Measurements from ENCODE around the gene ZBTB14.

The ZBTB14 gene, protein sequence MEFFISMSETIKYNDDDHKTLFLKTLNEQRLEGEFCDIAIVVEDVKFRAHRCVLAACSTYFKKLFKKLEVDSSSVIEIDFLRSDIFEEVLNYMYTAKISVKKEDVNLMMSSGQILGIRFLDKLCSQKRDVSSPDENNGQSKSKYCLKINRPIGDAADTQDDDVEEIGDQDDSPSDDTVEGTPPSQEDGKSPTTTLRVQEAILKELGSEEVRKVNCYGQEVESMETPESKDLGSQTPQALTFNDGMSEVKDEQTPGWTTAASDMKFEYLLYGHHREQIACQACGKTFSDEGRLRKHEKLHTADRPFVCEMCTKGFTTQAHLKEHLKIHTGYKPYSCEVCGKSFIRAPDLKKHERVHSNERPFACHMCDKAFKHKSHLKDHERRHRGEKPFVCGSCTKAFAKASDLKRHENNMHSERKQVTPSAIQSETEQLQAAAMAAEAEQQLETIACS

DNA sequence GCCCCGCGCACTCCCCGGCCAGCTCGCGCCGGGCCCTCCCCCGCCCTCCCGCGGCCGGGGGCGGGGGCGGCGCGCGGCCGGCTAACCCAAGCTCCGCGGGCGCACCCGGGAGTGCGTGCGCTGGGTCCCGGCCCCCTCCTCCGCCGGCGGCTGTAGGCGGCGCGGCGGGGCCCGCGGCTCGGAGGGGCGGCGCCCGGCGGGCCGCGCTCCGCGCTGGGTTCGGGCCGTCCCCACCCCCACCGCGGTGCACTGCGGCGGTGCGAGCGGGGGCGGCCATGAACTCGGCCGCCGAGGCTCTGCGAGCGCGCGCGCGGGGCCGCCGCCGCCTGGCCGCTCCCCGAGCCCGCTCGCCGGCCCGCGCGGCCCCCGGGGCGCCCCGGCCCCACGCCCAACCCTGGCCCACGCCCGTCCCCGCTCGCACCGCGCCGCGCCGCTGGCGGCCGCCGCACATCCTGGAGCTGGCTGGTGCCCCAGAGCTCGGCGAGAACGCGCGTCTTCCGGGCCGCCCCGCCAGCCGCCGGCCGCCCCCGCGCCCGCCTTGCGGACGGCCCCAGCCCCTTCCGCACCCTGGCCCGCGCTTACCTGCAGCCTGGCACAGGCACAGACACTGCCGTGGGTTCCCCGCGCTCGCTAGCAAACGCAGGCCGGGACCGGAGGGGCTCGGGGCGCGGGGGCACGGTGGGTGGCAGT lies at the start of gene ZBTB14:
ZBTB14 (minus strand) TSS at position 496 of the 690 bp plus-strand sequence. CDS start 2,480 bp downstream, outside the sequence.
- DNase-seq = peak; percentile 13

DNA sequence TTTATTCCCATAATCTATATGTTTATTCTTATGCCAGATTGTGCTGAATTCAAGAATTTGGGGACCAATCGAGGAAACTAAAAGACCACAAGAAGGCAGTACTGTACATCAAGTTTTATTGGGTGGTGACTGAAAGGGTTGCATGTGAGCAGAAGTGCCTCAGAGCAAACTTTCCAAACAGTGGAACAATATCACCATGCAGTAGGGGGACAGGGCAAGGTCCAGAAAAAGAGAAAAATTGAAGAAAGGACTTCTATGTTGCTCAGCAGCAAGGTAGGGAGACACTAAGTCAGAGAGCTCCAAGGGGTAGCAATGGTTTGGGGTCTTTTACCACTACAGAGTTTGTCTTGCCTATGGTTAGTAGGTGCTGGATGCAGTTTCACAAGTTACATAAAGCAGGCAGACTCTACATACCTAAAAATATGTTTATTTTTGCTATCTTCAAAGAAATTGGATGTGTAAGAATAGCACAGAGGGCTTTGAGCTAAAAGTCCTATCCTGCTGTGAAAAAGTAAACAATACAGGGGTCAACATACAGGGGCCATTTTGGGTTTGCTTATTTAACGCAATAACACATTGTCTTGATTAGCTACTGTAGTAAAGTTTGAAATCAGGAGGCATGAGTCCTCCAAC lies 43.8 kb upstream of the ZBTB14 start:
- no peak for DNase-seq

DNA sequence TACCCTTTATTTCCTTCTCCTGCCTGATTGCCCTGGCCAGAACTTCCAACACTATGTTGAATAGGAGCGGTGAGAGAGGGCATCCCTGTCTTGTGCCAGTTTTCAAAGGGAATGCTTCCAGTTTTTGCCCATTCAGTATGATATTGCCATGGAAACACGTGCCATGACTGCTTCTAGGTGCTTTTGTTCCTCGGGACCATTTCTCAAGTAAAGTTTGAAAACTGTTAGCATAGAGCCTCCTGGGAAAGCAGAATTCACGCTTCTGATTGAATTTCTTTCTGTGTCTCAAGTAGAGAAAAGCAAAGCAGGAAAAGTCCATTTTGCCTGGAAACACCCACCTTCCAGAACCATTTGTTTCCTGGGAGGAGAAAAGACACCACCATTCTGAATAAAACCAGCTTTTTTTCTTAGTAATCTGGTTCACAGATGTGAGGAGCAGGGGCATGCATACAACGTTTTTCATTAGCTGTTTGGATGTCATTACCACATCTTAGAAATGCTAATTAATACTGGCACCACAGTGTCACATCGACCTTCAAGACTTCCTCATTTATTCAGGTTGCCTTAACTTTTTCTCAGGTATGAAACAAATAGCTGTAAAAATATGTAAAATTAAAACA lies 39.0 kb upstream of the ZBTB14 start:
- no peak for DNase-seq

DNA sequence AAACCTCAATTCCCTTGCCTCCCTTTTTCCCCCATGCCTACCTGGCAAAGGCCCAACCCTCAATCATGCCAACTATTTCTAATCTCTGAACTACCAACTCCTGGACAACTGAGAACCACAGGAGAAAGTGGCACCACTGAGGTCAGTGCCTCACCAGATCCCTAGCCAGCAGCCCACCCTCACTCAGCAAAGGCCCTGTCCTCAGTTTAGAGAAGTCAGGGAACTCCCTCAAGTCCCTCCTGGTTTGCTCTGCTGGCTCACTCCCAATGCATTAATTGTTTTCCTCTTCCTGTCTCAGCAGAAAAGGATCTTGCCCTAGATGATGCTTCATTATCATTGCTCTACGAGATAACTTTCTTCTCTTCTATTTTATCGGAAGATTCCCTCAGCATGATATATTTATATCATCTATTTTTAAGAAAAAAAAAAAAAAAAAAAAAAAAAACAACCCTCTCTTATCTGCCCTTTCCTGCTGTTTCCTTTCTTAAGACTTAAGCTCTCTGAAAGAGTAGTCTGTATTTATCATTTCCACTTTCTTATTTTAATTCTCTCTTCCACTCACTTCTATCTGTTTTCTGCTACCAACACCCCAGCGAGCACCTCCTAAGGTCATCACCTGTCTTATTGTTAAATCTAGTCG lies 22.7 kb upstream of the ZBTB14 start:
- no peak for DNase-seq

DNA sequence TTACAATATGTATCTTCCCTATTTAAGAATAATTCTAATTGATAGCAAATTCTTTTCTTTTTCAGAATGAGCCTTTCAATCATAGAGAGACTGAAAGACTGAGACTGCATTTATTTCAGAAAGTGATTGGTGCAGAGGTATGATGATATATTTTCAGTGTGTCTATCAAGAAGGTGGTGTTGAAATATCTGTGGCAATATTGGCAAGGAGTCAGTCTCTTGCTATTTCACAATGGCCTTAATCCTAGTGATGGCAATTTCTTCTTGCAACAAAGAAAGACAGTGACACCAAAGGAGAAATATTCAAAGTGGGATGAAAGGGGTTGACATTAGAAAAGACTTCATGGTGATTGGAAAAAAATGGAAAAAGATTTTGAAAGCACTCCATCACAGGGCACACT lies 21.7 kb upstream of the ZBTB14 start:
- no peak for DNase-seq

DNA sequence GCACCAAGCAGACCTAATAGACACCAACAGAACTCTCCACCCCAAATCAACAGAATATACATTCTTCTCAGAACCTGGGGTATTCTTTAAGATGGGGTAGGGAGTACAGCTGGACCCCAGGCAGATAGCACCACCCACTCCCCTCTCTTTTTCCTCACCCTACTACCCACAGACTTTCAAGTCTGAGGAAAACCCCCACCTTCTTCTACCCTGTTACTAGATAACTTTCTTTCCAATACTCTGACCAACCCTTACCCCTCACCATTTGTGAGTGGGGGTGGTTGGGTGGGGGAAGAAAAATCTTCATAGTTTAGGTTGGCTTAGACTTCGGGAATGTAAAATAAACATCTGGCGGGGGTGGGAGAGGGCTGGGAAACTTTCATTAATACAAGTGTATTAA lies 20.3 kb upstream of the ZBTB14 start:
- DNase-seq = no peak

DNA sequence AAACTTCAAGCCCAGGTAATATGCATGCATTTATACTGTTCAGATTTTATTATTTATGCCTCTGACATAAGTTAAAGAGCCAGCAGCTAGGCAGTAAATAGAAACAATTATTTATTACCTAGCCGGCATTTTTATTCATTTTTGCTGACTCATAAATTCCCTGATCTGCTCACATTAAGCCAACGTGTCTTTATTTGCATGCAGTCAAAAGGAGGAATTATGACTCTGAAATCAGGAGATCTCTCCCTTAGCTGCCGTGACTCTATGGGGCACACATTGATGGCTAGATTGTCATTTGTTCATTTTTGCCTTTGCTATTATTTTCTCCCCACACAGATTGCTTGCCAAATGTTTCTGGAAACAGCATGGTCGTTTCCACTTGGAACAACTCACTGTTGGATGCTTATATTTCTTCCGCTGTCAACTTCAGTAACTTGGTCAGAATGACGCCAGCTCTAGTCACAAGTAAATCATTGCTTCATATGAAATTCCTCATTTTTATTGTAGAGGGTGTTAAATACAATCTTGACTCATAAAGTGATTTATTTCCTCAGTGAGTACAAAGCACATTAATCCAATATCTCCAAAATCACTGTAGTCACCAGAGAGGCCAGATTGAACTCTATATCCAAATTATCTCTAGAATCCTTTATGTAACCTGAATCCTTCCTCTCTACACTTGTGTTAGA lies 15.9 kb upstream of the ZBTB14 start:
- DNase-seq = no peak

DNA sequence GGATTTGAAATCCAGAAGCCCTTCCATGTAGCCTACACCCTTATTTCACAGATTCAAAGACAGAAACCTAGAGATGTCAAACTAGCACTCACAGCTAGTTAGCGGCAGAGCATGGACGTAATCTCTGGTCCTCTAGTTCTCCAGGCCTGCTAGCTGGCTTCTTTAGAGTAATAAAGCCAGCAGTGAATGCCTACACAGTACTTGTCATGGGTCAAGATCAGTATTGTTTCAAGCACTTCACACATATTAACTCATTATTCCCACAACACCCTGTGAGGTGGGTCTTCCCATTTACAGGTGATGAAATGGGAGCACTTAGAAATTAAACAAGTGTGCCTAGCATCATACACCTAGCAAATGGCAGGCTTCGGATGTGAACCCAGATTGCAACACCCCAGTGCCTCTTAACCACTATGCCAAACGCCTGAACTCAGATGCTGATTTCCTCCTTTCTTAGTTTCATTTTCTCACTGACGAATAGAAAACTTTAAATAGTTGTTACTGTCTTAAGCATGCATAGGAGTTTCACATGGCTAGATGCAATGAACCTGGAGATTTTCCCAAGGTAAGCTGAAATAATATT lies 14.5 kb upstream of the ZBTB14 start:
- no peak for DNase-seq

DNA sequence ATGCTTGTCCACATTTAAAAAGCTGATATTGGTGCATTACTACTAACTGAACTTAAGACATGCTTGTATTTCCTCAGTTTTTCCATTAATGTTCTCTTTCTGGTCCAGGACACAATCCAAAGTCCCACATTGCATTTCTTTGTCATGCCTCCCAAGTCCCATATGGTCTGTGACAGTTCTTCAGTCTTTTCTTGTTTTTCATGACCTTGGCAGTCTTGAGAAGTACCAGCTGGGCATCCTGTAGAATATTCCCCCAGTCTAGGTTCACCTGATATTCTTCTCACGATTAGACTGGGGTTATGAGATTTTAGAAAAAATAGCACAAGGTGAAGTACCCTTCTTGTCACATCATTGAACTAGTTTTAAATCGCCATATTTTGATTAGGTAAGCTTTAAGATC lies 10.3 kb upstream of the ZBTB14 start:
- no peak for DNase-seq

DNA sequence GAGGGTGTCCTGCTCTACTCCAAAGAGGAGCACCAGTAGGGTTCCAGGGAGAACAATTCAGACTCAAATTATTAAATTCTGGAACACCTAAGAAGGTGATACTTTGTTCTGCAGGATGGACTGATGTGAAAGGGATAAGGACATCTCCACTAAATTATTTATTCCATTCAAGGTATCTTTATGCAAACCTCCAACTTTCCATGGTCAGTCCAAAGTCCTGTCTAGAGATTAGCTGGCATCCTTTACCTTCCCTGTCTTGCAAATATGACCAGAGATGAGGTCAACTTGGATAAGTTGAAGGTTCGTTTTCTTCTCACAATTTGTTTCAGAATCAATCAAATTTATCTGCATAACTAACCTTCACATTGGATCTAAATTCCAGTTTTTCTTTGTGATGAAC lies 8.7 kb upstream of the ZBTB14 start:
- no peak for DNase-seq

DNA sequence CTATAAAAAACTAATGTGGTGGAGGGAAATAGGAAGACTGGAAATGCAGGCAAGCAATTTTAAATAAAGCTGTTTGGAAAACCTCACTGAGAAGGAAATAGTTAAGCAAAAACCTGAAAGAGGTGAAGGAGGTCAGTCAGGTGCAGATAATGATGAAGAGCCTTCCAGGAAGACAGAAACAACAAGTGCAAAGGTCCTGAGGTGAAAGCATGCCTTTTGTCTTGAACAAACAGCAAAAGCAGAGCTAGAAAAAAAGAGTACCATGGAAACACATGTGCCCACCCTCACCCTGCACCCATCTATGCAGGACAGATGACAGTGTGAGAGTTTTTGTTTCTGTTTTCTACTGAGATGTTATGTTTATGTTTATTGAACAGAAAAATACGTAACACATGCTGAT lies 8.1 kb upstream of the ZBTB14 start:
- no peak for DNase-seq

DNA sequence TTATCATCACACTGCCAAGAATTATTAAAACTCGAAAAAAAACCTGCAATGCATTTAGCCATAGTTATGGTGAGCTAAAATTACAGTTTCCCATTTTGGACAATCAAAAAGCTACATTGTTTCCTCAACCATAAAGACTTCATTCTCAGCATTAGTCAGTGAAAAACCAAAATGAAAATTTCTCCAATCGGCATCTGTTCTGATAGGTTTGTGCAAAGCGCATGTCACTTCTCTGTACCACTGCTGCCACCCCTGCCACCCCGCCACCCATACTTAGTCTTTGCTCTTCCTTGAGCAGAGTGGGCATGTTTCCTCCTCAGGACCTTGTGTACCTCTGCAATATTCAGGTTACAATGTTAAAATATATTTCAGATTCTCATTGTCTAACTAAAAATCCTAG lies 7.1 kb upstream of the ZBTB14 start:
- DNase-seq = no peak

DNA sequence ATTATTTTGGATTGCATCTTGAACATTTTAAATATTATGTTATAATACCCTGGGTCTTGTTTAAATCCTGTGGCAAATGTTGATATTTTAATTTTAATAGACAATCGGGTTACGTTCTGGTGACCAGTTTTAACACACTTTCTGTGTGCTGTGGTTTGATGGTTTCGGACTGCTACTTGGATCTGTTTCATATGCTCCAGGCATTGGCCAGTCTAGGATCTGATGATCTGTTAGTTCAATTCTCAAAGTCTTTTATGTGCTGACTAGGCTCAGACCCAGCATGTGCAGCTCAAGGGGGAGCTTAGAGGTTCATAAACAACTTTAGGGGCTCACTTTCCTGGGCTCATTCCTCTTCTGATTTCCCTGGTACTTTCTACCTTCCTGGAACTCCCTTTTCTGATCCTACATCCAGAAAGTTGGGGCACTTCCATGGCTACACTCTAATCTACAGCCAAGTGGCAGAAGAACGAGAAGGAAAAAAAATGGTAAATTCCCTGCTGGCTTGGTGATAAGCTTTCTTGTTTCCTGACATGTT lies 5.0 kb upstream of the ZBTB14 start:
- no peak for DNase-seq

DNA sequence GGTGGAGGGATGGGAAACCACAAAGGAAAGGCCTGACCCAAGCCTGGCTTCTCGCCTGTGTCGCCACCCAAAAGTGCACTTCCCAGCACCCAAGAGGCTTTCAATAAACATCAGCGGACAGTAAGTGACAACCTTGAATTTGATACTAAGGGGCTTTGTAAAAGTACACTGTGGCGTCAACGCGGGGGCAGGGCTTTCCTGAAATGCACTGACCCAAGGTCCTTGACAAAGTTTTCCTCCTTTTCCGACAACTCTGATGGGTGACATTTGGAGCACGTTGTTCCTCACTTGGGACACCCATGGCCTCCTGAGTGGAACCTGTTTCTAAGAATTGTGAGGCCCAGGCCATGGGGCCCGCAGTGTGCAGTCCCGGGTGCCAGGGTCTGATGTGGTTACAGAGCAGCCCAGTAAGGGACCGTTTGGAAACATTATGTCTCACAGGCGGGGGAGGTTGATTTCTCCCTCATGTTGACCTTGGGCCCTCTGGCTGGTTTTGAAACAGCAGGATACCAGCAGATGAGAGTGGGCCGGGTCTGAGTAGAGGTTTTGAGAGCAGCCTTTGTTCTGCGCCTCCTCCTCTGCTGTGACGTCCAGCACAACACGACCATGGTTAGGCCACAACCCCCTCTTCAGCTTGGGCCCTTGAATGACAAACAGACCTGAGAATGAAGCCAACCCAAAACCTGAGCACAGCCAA lies 2.8 kb upstream of the ZBTB14 start:
- DNase-seq = no peak

DNA sequence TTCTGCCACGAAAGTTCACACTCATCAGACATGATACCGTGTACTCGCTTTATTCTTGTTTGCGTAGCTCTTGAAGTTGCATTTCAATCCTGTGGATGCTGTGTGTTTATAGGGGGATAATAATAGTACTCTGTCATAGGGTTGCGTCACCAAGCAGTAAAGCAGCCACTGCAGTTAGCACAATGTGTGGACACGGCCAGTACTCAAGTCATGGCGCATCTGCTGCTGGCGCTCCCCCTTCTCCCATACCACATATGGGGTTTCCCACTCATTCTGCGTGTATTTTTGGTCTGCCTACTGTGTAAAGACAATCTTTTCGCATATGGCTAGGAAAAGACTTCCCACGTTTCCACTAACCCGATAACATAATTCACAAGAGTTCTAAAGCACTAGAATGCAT lies 2.1 kb upstream of the ZBTB14 start:
- DNase-seq = no peak

DNA sequence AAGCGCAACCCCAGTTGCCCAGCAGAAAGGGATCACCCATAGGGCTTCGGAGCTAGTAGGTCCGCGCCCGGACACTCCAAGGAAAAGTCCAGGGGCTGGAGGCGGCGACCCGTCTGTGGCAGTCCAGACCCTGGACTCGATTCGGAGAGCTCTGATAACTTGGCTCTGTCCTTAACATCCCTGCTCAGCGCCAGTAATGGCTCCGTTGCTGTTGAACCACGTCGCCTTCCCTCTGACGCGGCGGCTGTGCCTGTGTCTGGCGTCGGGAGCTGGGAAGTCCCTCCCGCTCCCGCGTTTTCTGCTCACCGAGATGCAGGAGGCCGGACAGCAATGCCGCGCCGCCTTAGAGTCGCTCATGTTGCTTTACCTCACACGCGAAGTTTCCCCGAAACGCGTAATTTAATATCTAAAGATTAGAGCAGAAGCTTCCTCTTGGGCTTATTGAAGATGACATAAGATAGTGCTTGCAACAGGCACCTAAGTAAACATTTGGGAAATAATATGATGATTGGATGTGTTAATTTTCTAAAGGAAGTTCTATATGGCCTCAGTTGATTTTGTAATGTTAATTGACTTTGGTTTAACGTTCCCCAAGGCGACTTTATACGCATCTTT lies 1.3 kb upstream of the ZBTB14 start:
- peak; percentile 52 for DNase-seq

DNA sequence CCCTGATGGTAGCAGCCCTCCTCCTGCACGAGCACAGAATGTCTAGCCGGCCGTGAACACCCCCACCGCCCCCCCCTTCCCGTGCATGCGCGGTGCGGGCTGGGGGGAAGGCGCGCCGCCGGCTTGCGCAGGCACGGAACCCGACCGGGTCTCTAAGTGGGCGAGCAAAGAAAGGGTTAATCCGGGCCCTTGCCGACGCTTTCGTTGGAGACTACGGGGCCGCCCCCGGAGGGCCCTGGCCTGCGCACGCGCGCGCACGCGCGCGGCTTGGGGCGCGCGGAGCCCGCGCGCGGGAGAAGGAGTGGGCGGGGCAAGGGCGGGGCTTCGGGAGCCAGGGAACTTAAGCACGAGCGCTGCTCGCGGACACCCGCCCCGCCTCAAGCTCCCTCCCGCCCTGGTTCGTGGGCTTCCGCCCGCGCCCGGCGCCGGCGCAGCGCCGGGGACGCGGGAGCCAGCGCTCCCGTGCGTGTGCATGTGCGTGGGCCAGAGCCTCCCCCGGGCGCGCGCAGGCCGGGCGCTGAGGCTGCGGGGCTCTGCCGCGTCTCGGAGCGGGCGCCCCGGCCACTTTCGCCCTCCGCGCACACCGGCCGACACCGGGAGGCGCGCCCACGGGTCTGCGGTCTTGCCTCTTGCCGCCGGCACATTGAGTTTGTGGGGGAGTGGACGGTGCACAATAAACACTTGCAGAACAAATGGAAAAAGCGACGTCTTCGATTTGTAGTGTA lies 617 bp upstream of the ZBTB14 start:
- DNase-seq = peak; percentile 94

DNA sequence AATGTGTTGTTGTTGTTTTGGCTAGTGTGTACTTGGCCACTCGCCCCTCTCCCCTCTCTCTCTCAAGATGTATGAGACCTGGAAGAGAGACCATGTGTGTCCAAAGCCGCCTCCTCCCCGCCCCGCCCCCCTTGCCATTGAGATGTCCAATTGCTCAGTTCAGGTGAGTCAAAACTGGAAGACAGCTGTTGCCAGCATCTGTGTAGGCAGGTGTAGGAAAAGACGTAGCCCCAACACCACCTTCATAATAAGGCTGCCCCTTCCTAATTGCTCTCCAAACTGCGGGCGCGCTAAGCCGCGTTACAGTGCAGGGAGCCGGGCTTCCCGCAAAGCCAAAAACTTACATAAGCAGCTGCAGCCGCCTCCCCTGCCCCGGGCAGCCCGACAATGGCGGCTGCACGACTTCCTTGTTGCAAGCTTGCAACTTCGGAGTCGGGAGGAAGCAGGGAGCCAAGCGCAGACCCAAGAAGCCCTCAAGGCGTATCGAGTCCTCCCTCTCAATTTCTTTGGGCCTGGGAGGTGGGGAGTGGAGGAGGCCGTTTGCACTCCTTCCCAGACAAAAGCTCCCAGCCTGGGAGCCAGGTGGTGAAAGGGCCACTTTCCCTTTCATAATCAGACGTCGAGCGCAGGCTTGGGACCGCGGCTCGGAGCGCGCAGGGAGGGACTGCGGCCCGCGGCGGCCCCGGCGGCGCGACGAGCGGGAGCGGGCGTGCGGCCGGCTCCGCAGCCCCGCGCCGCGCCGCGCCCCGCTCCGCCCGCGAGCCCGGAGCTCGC lies 882 bp downstream of the ZBTB14 start:
- DNase-seq = peak; percentile 22

DNA sequence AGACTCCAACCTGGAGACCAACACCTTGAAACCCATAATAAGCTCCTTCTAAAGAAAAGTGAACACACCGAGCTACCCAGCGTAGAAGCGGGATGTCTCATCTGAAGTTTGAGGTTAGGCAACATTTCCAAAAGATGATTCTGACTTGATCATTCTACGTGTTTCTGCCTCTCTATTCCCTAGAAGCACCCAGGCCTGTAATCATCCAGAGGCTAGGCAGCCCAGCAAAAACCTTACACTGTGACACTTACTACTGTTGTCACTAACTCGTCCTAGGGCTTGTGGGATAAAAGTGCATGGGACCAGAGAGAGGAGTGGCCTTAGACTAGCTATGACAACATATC lies 1.4 kb downstream of the ZBTB14 start:
- no peak for DNase-seq

Data from amniotic stem cell (primary cell).